22Rv1 (cell line): ENCODE measurements around the gene KRT4.

ENCODE experiments used
- CTCF ChIP-seq: fragments of 450-650 bp; IDR thresholded peaks from 2 replicates; pipeline ENCODE4 v1.5.1; 2017; ENCODE audit warnings: mild to moderate bottlenecking
- ZFX ChIP-seq: fragments of 450-650 bp; IDR thresholded peaks from 2 replicates; pipeline ENCODE4 v1.6.1; 2017; ENCODE audit warnings: antibody characterized with exemption, borderline replicate concordance

DNA sequence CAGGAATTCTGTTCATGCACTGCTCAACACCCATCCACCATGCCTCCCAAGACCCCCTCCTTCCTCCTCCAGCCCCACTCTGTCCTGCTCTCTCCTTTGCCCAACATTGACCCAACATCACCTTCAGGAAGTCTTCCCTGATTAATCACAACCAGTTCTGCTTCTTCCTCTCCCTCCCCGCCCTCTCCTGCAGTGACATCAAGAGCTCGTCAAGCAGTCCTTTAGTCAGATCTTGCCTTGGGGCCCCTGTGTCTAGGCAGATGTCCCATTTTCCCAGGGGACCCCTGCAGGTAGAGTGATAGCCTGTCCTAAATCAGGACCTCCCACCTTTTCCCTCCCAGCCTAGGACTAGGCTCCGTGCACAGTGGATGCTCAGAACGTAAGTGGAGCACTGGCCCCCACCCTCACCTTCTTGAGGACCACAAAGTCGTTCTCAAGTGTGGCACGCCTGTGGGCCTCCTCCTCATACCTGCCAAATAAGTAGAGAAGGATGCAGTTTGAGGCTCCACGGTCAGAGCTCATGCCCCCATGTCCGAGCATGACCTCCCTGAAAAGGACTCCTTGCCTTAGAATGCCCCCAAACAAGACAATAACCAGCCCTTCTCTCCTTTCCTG is 32.5 kb upstream of the KRT4 start:
- TF ChIP-seq CTCF (no peak), ZFX (no peak)
